HepG2 (cell line): Measurements from ENCODE around the gene MEF2D. TPM values are rescaled to one million over a fixed set of nuclear protein-coding genes. Genes with fewer than 3 reads are reported as not detected.

Experiments used
- ATAC-seq: fragments of 200-7000 bp; cut with Tn5 transposase; 3 replicates; pipeline ENCODE4 v1.9.1; 2020; ENCODE audit warnings: mild to moderate bottlenecking, moderate library complexity
- BruUV-seq: library from RNA; stranded (reverse); fragments of 400-500 nt; replicated peaks from 2 replicates; lab custom pipeline; 2021; lab: Mats Ljungman, UMichigan
- CTCF ChIA-PET: fragments of 300-600 bp; formaldehyde crosslinking; extraction: SDS; loops from one replicate; lab custom pipeline; 2021; ENCODE audit warnings: low total read pairs, inconsistent platforms, low intra/inter-chr PET ratio; lab: Yijun Ruan, JAX
- POLR2A ChIA-PET: fragments of 350-600 bp; sonication (Branson Sonifier 250); formaldehyde crosslinking; loops from one replicate; lab custom pipeline; 2020; ENCODE audit warnings: antibody characterized with exemption, inconsistent platforms; lab: Yijun Ruan, JAX
- DNase-seq: peaks from one replicate; pipeline ENCODE4 v3.0.0-alpha.2; 2015; ENCODE audit warnings: low spot score
- FAIRE-seq: peaks from 3 replicates; lab custom pipeline; 2011; peaks lifted over from hg19 to GRCh38; lab: Jason Lieb, UNC
- H2AFZ ChIP-seq: one replicate; pipeline ENCODE4 v1.6.1; 2011; ENCODE audit warnings: low read length, inconsistent platforms
- H3K27ac ChIP-seq: fragments of 300-600 bp; 3 replicates; pipeline ENCODE4 v1.8.0; 2011; ENCODE audit warnings: mixed run types, mild to moderate bottlenecking, mixed read lengths, low read length, inconsistent platforms; ENCODE audit not compliant: insufficient read depth; ENCODE audit errors: extremely low read length
- H3K27me3 ChIP-seq, 2 experiments: fragments of 200-600 bp in 1 of 2; 2 replicates in 1 of 2; 3 replicates in 1 of 2; pipeline versions ENCODE4 v1.6.0 to v1.8.0; 2011; ENCODE audit warnings: low read length in 2 of 2, mild to moderate bottlenecking in 2 of 2, moderate library complexity in 2 of 2, inconsistent platforms in 1 of 2; ENCODE audit not compliant: insufficient read depth in 2 of 2, control insufficient read depth in 1 of 2
- H3K36me3 ChIP-seq, 2 experiments: fragments of 200-600 bp in 1 of 2; replicated peaks in 1 of 2; 2 replicates in 1 of 2; 3 replicates in 1 of 2; pipeline versions ENCODE4 v1.5.1 to v1.8.0; 2011; ENCODE audit warnings: low read length in 2 of 2, inconsistent platforms in 1 of 2; ENCODE audit not compliant: insufficient read depth in 2 of 2, control insufficient read depth in 1 of 2
- H3K4me1 ChIP-seq: 2 replicates; pipeline ENCODE4 v1.5.1; 2012; ENCODE audit warnings: low read length, inconsistent platforms; ENCODE audit not compliant: insufficient read depth
- H3K4me2 ChIP-seq: 2 replicates; pipeline ENCODE4 v1.6.0; 2011; ENCODE audit warnings: low read depth, low read length, inconsistent platforms
- H3K4me3 ChIP-seq, 3 experiments: fragments of 200-600 bp in 1 of 3; sonication (generic), shearing (Covaris generic) in 1 of 3; replicated peaks in 1 of 3; 2 replicates each; pipeline ENCODE4 v1.5.1; 2011 to 2016; ENCODE audit warnings: low read length in 3 of 3, inconsistent platforms in 2 of 3, low read depth in 2 of 3, mild to moderate bottlenecking in 2 of 3, control low read depth in 1 of 3, mixed read lengths in 1 of 3; ENCODE audit not compliant: insufficient read depth in 1 of 3
- H3K79me2 ChIP-seq: one replicate; pipeline ENCODE4 v1.6.1; 2011; ENCODE audit warnings: low read length, inconsistent platforms; ENCODE audit not compliant: insufficient read depth
- H3K9ac ChIP-seq: 2 replicates; pipeline ENCODE4 v1.6.0; 2011; ENCODE audit warnings: mild to moderate bottlenecking, low read depth, low read length, inconsistent platforms; ENCODE audit not compliant: insufficient read depth
- H3K9me3 ChIP-seq: 2 replicates; pipeline ENCODE4 v1.5.1; 2012; ENCODE audit warnings: mild to moderate bottlenecking, low read length
- H4K20me1 ChIP-seq: 2 replicates; pipeline ENCODE4 v1.6.0; 2011; ENCODE audit warnings: inconsistent platforms, mild to moderate bottlenecking, low read length, moderate library complexity; ENCODE audit not compliant: insufficient read depth
- HMG20A ChIP-seq: IDR thresholded peaks from 2 replicates; pipeline ENCODE4 v1.6.1; 2016; ENCODE audit warnings: borderline replicate concordance
- KLF16 ChIP-seq, 2 experiments: sonication (generic) in 1 of 2; formaldehyde crosslinking in 1 of 2; IDR thresholded peaks; 2 replicates each; pipeline versions ENCODE4 v1.6.1 to v1.8.0; 2016 to 2023; ENCODE audit warnings: missing genetic modification reagents in 2 of 2, missing compliant biosample characterization in 1 of 2
- MAFF ChIP-seq: IDR thresholded peaks from 2 replicates; pipeline ENCODE4 v1.6.1; 2011; ENCODE audit warnings: low read depth, low read length, improper control_type of control experiment
- MAFK ChIP-seq, 2 experiments: IDR thresholded peaks in 1 of 2; conservative IDR thresholded peaks in 1 of 2; 2 replicates each; pipeline ENCODE4 v1.6.1; 2011; ENCODE audit warnings: improper control_type of control experiment in 2 of 2, low read length in 2 of 2
- MATR3 ChIP-seq: sonication (generic); formaldehyde crosslinking; IDR thresholded peaks from 2 replicates; pipeline ENCODE4 v1.4.0; 2020; ENCODE audit warnings: missing genetic modification reagents
- PHF20 ChIP-seq: sonication (generic); formaldehyde crosslinking; IDR thresholded peaks from 2 replicates; pipeline ENCODE4 v1.5.0; 2020; ENCODE audit warnings: mild to moderate bottlenecking, missing genetic modification reagents
- RAD51 ChIP-seq: fragments of 450-650 bp; IDR thresholded peaks from 2 replicates; pipeline ENCODE4 v1.6.1; 2016; ENCODE audit warnings: borderline replicate concordance
- RFX3 ChIP-seq: IDR thresholded peaks from 2 replicates; pipeline ENCODE4 v1.6.1; 2016; ENCODE audit warnings: missing biosample characterization, missing genetic modification reagents
- SIN3A ChIP-seq: IDR thresholded peaks from 2 replicates; pipeline ENCODE4 v1.6.1; 2011; ENCODE audit warnings: low read depth, mild to moderate bottlenecking, control low read depth, low read length, borderline replicate concordance
- SRY ChIP-seq: sonication (generic); formaldehyde crosslinking; IDR thresholded peaks from 2 replicates; pipeline ENCODE4 v1.8.0; 2022; ENCODE audit warnings: mild to moderate bottlenecking, missing genetic modification reagents
- ZBTB21 ChIP-seq: sonication (generic); formaldehyde crosslinking; IDR thresholded peaks from 2 replicates; pipeline ENCODE4 v1.4.0; 2020; ENCODE audit warnings: missing genetic modification reagents
- ZNF280B ChIP-seq: sonication (generic); formaldehyde crosslinking; IDR thresholded peaks from 2 replicates; pipeline ENCODE4 v1.5.0; 2020; ENCODE audit warnings: missing genetic modification reagents, mild to moderate bottlenecking, borderline replicate concordance
- ZNF317 ChIP-seq: sonication (generic); formaldehyde crosslinking; IDR thresholded peaks from 2 replicates; pipeline ENCODE4 v1.5.0; 2020; ENCODE audit warnings: mild to moderate bottlenecking, missing genetic modification reagents
- ZNF558 ChIP-seq: sonication (generic); formaldehyde crosslinking; IDR thresholded peaks from 2 replicates; pipeline ENCODE4 v1.9.0; 2022; ENCODE audit warnings: mild to moderate bottlenecking, missing genetic modification reagents, borderline replicate concordance
- ZNF616 ChIP-seq: sonication (generic); formaldehyde crosslinking; IDR thresholded peaks from 2 replicates; pipeline ENCODE4 v1.5.0; 2020; ENCODE audit warnings: low read depth, mild to moderate bottlenecking, missing genetic modification reagents
- ZNF644 ChIP-seq: IDR thresholded peaks from 2 replicates; pipeline ENCODE4 v1.6.1; 2016; ENCODE audit warnings: low read depth
- ZNF703 ChIP-seq: sonication (generic); formaldehyde crosslinking; IDR thresholded peaks from 2 replicates; pipeline ENCODE4 v1.5.1; 2020; ENCODE audit warnings: missing genetic modification reagents, mild to moderate bottlenecking, moderate library complexity, borderline replicate concordance
- ZNF724P ChIP-seq: sonication (generic); formaldehyde crosslinking; IDR thresholded peaks from 2 replicates; pipeline ENCODE4 v1.8.0; 2022; ENCODE audit warnings: missing genetic modification reagents, borderline replicate concordance
- WGBS: methylation state at CpG from one replicate; pipeline ENCODE4 v1.1.6; 2017; ENCODE audit warnings: low lambda C conversion rate; 5-methylcytosine and 5-hydroxymethylcytosine counted together
- in situ Hi-C: cut with HindIII; loops from 2 replicates; pipeline ENCODE4 v1.10.0; 2017; ENCODE audit warnings: low pct_unique_long_range_greater_than_20kb; ENCODE audit not compliant: extremely low pct_ligation_motif_present
- intact Hi-C: fragments of 100-400 bp; cut with micrococcal nuclease; formaldehyde crosslinking; loops from one replicate; pipeline ENCODE4 v1.10.0; 2022; ENCODE audit not compliant: unreplicated experiment
- polyA plus RNA-seq, 8 experiments: library from polyadenylated mRNA; depleted of rRNA in 3 of 8; stranded (reverse) in 7 of 8; unstranded in 1 of 8; fragments of >200 nt; fragmentation: Illumina TruSeq in 4 of 8; extraction: Trizol in 4 of 8; gene quantifications; 2 replicates each; pipeline versions ENCODE4 v1.2.1 to v1.2.3, GENCODE V29; 2011 to 2016; ENCODE audit warnings: low read depth in 4 of 8, missing spikeins in 1 of 8, mixed read lengths in 1 of 8; ENCODE audit not compliant: insufficient read depth in 1 of 8
- total RNA-seq, 5 experiments: library from RNA; depleted of rRNA; stranded (reverse); fragments of >200 nt; fragmentation: Illumina TruSeq; extraction: Trizol; gene quantifications; 2 replicates each; pipeline ENCODE4 v1.2.3, GENCODE V29; 2016; ENCODE audit warnings: low read depth in 1 of 5

MEF2D gene
- total and polyA plus RNA-seq, 2 of the 13 experiments (the other 11 are each of a cell fraction or from before 2014, with no cell fraction given) = 1.6 to 3.9 TPM

- TF ChIP-seq SRY (CRISPR knock-in tag) (no peak), RAD51 (no peak), PHF20 (CRISPR knock-in tag) (no peak)
Measured at GRCh38 chr1:156428746-156429288, 71.8 kb downstream of the MEF2D start (continued).

GRCh38 chr1:156427957-156428356, 72.6 kb downstream of the MEF2D start:
- Histone ChIP-seq H3K79me2 (no peaks in the 10 kb centered on the region), H3K9me3 (no peaks in the 10 kb centered on the region), H3K4me1 (no peaks in the 10 kb centered on the region), H4K20me1 (no peaks in the 10 kb centered on the region), H3K27ac (no peak overlapping the region), H3K36me3 (no peaks in the 10 kb centered on the region), H3K4me2 (no peak overlapping the region), H3K4me3 (no peak overlapping the region), H3K27me3 (peaks cover 8 to 84% of the 10 kb centered on the region in 2 experiments; a peak in 4 of 5 replicates), H2AFZ (no peak overlapping the region), H3K9ac (no peak overlapping the region)
- FAIRE-seq = no peak
- WGBS = 3% methylated on average over 5 of the region's 5 CpGs
- ChIA-PET POLR2A (no interaction called here), CTCF (interaction anchor here (0.5 kb wide), 1 partner anchor 191 kb away, joined by 3 read pairs; the partner anchor contains the start of gene HAPLN2)
- no peak for DNase-seq
- TF ChIP-seq MAFK (conservative IDR thresholded peaks at IDR 0.05 in 1 of 2, IDR thresholded peaks at IDR 0.05 in 1 of 2; ENCODE audit: low read length in 2 of 2) = peak; percentile 30 to 41; a peak in 2 of 4 replicates
- TF ChIP-seq ZNF558 (CRISPR knock-in tag) = no peak
- 0 out of 2 replicates have a peak, but pooled peaks have one; percentile 7 for TF ChIP-seq MAFF
- no peak for TF ChIP-seq RFX3 (CRISPR knock-in tag)
- ATAC-seq = no peak
- intact Hi-C loops (no loop called here), in situ Hi-C loops (no loop called here)
- no TSS peak for BruUV-seq

- Histone ChIP-seq H3K4me1 (peaks cover 9% of the 10 kb centered on the region), H4K20me1 (no peaks in the 10 kb centered on the region), H3K36me3 (no peaks in the 10 kb centered on the region), H3K27ac (no peak overlapping the region), H3K79me2 (no peaks in the 10 kb centered on the region), H3K4me2 (no peak overlapping the region), H3K27me3 (peaks cover 11 to 86% of the 10 kb centered on the region in 2 experiments), H3K9me3 (no peaks in the 10 kb centered on the region), H3K4me3 (no peak overlapping the region), H3K9ac (no peak overlapping the region), H2AFZ (no peak overlapping the region)
- BruUV-seq = no TSS peak
- 29% methylated on average over 7 of the region's 7 CpGs for WGBS
- FAIRE-seq = no peak
- POLR2A ChIA-PET = no interaction called here
- CTCF ChIA-PET = no interaction called here
- intact Hi-C loops (no loop called here), in situ Hi-C loops (no loop called here)
- no peak for ATAC-seq
- no peak for DNase-seq
- no peak for TF ChIP-seq ZNF616 (CRISPR knock-in tag)
- TF ChIP-seq ZNF317 (CRISPR knock-in tag) = no peak
- TF ChIP-seq ZNF644 = no peak
- no peak for TF ChIP-seq KLF16 (CRISPR knock-in tag; IDR thresholded peaks at IDR 0.05)
- no peak for TF ChIP-seq HMG20A (CRISPR knock-in tag)
- no peak for TF ChIP-seq MATR3
- TF ChIP-seq ZNF280B (CRISPR knock-in tag) = no peak
- no peak for TF ChIP-seq ZBTB21 (CRISPR knock-in tag)
- TF ChIP-seq ZNF703 (CRISPR knock-in tag) = no peak
- no peak for TF ChIP-seq SIN3A
- no peak for TF ChIP-seq ZNF724P (CRISPR knock-in tag)
Measured at GRCh38 chr1:156425943-156426342, 74.6 kb downstream of the MEF2D start.
